H1 (cell line): ENCODE data around the gene ADA. TPM values are rescaled to one million over a fixed set of nuclear protein-coding genes. Genes with fewer than 3 reads are reported as not detected.

Experiments
- CTCF ChIA-PET: fragments of 300-600 bp; sonication (Branson Sonifier 250); formaldehyde crosslinking; loops from one replicate; lab custom pipeline; 2021; ENCODE audit not compliant: partially characterized antibody; lab: Charles Lee
- POLR2A ChIA-PET: fragments of 300-600 bp; sonication (Branson Sonifier 250); formaldehyde crosslinking; loops from one replicate; lab custom pipeline; 2021; ENCODE audit warnings: inconsistent platforms; ENCODE audit not compliant: partially characterized antibody; lab: Charles Lee
- DNase-seq, 2 experiments: peaks; one replicate each; pipeline versions ENCODE4 v3.0.0 to v3.0.0-alpha.2; 2010 to 2022; ENCODE audit warnings: low spot score in 2 of 2, low read depth in 1 of 2, mixed read lengths in 1 of 2
- FAIRE-seq: peaks from 2 replicates; lab custom pipeline; 2011; peaks lifted over from hg19 to GRCh38; lab: Jason Lieb, UNC
- H2AFZ ChIP-seq: 2 replicates; pipeline ENCODE4 v1.8.1; 2012; ENCODE audit warnings: low read length, inconsistent platforms
- H2AK5ac ChIP-seq: 2 replicates; pipeline ENCODE4 v1.6.1; 2013; ENCODE audit warnings: low read depth, low read length
- H2BK120ac ChIP-seq: replicated peaks from 2 replicates; pipeline ENCODE3; 2013; ENCODE audit warnings: low read depth, low read length, inconsistent platforms
- H2BK12ac ChIP-seq: 2 replicates; pipeline ENCODE4 v1.6.1; 2013; ENCODE audit warnings: low read depth, low read length
- H2BK15ac ChIP-seq: 2 replicates; pipeline ENCODE4 v1.6.1; 2013; ENCODE audit warnings: low read length
- H2BK20ac ChIP-seq: 2 replicates; pipeline ENCODE4 v1.6.1; 2013; ENCODE audit warnings: low read length
- H2BK5ac ChIP-seq: 2 replicates; pipeline ENCODE4 v1.6.1; 2013; ENCODE audit warnings: low read depth, low read length
- H3K14ac ChIP-seq: 2 replicates; pipeline ENCODE4 v1.6.1; 2013; ENCODE audit warnings: inconsistent platforms; ENCODE audit not compliant: insufficient read length
- H3K18ac ChIP-seq: 2 replicates; pipeline ENCODE4 v1.6.1; 2013; ENCODE audit warnings: low read length; ENCODE audit errors: extremely low read depth
- H3K23ac ChIP-seq: 2 replicates; pipeline ENCODE4 v1.6.1; 2013; ENCODE audit warnings: inconsistent platforms; ENCODE audit not compliant: insufficient read length
- H3K23me2 ChIP-seq: 2 replicates; pipeline ENCODE4 v1.6.1; 2013; ENCODE audit warnings: low read depth, low read length
- H3K27ac ChIP-seq: 2 replicates; pipeline ENCODE4 v1.6.1; 2011; ENCODE audit warnings: low read depth, low read length, inconsistent platforms
- H3K27me3 ChIP-seq, 4 experiments: replicated peaks in 1 of 4; 1 replicate in 1 of 4; 2 replicates in 3 of 4; pipeline versions ENCODE4 v1.6.1 to v1.8.1; 2011 to 2013; ENCODE audit warnings: low read length in 3 of 4, mild to moderate bottlenecking in 3 of 4, inconsistent platforms in 2 of 4, mixed read lengths in 2 of 4, moderate library complexity in 1 of 4; ENCODE audit not compliant: control insufficient read depth in 3 of 4, insufficient read depth in 3 of 4; ENCODE audit errors: extremely low read depth in 1 of 4
- H3K36me3 ChIP-seq, 4 experiments: 2 replicates each; pipeline versions ENCODE4 v1.6.1 to v1.8.1; 2011 to 2013; ENCODE audit warnings: mild to moderate bottlenecking in 4 of 4, low read length in 3 of 4, moderate library complexity in 2 of 4, control low read depth in 1 of 4, inconsistent platforms in 1 of 4; ENCODE audit not compliant: insufficient read depth in 4 of 4, control insufficient read depth in 2 of 4
- H3K4ac ChIP-seq: replicated peaks from 2 replicates; pipeline ENCODE3; 2013; ENCODE audit warnings: low read length, low read depth, mixed read lengths, inconsistent platforms; ENCODE audit not compliant: insufficient read length
- H3K4me1 ChIP-seq, 4 experiments: replicated peaks in 1 of 4; 1 replicate in 1 of 4; 2 replicates in 3 of 4; pipeline versions ENCODE4 v1.6.1 to v1.8.1; 2011 to 2013; ENCODE audit warnings: low read length in 3 of 4, inconsistent platforms in 2 of 4, mixed read lengths in 1 of 4; ENCODE audit not compliant: insufficient read depth in 4 of 4, control insufficient read depth in 3 of 4
- H3K4me2 ChIP-seq, 2 experiments: 2 replicates each; pipeline versions ENCODE4 v1.6.1 to v1.8.1; 2011 to 2013; ENCODE audit warnings: low read depth in 2 of 2, low read length in 2 of 2, control low read depth in 1 of 2, inconsistent platforms in 1 of 2, mild to moderate bottlenecking in 1 of 2; ENCODE audit not compliant: insufficient read depth in 1 of 2
- H3K4me3 ChIP-seq, 4 experiments: fragments of 200-600, 300-600 bp in 1 of 4; sonication (generic), shearing (Covaris generic), sonication (Bioruptor Twin) in 1 of 4; 2 replicates each; pipeline versions ENCODE4 v1.5.1 to v1.8.1; 2011 to 2016; ENCODE audit warnings: low read length in 4 of 4, low read depth in 3 of 4, control low read depth in 2 of 4, inconsistent platforms in 2 of 4, mild to moderate bottlenecking in 2 of 4, mixed read lengths in 1 of 4, moderate library complexity in 1 of 4; ENCODE audit not compliant: insufficient read depth in 2 of 4; ENCODE audit errors: extremely low read depth in 1 of 4
- H3K56ac ChIP-seq: replicated peaks from 2 replicates; pipeline ENCODE3; 2013; ENCODE audit warnings: low read depth, mild to moderate bottlenecking, mixed read lengths, low read length, inconsistent platforms; ENCODE audit not compliant: insufficient read length
- H3K79me1 ChIP-seq: 2 replicates; pipeline ENCODE4 v1.6.1; 2013; ENCODE audit warnings: low read depth, low read length, control low read depth
- H3K79me2 ChIP-seq, 2 experiments: 2 replicates each; pipeline versions ENCODE4 v1.6.1 to v1.8.1; 2012 to 2013; ENCODE audit warnings: low read length in 2 of 2, mild to moderate bottlenecking in 2 of 2, inconsistent platforms in 1 of 2; ENCODE audit not compliant: insufficient read depth in 2 of 2, control insufficient read depth in 1 of 2
- H3K9ac ChIP-seq, 4 experiments: replicated peaks in 1 of 4; 1 replicate in 1 of 4; 2 replicates in 3 of 4; pipeline versions ENCODE4 v1.6.1 to v1.8.1; 2011 to 2013; ENCODE audit warnings: low read depth in 3 of 4, low read length in 3 of 4, control low read depth in 2 of 4, mild to moderate bottlenecking in 2 of 4, moderate library complexity in 2 of 4, inconsistent platforms in 1 of 4; ENCODE audit errors: extremely low read depth in 1 of 4
- H3K9me3 ChIP-seq, 2 experiments: 2 replicates each; pipeline versions ENCODE4 v1.6.1 to v1.8.1; 2012 to 2013; ENCODE audit warnings: mild to moderate bottlenecking in 2 of 2, moderate library complexity in 2 of 2, control low read depth in 1 of 2, inconsistent platforms in 1 of 2, low read depth in 1 of 2, low read length in 1 of 2, mixed read lengths in 1 of 2; ENCODE audit not compliant: insufficient read depth in 2 of 2
- H4K20me1 ChIP-seq, 2 experiments: replicated peaks in 1 of 2; 2 replicates each; pipeline versions ENCODE3 to v1.8.1; 2011 to 2013; ENCODE audit warnings: inconsistent platforms in 2 of 2, low read length in 2 of 2, mild to moderate bottlenecking in 1 of 2; ENCODE audit not compliant: insufficient read depth in 2 of 2, control insufficient read depth in 1 of 2
- H4K5ac ChIP-seq: 2 replicates; pipeline ENCODE4 v1.6.1; 2013; ENCODE audit warnings: low read length, low read depth, mixed read lengths, inconsistent platforms; ENCODE audit not compliant: insufficient read length
- H4K8ac ChIP-seq: 2 replicates; pipeline ENCODE4 v1.8.0; 2013; ENCODE audit warnings: mild to moderate bottlenecking, moderate library complexity, low read length, inconsistent platforms; ENCODE audit not compliant: insufficient read depth; ENCODE audit errors: extremely low read depth
- H4K91ac ChIP-seq: replicated peaks from 2 replicates; pipeline ENCODE3; 2013; ENCODE audit warnings: low read length, mixed read lengths, inconsistent platforms; ENCODE audit not compliant: insufficient read length
- ASH2L ChIP-seq: fragments of 200-600, 300-600 bp; sonication (generic); IDR thresholded peaks from one replicate; pipeline ENCODE4 v1.7.1; 2017; ENCODE audit warnings: low read length
- BACH1 ChIP-seq: IDR thresholded peaks from 2 replicates; pipeline ENCODE4 v1.6.1; 2012; ENCODE audit warnings: low read length, improper control_type of control experiment
- CTBP2 ChIP-seq: IDR thresholded peaks from 2 replicates; pipeline ENCODE4 v1.7.0; 2011; ENCODE audit warnings: borderline replicate concordance, mild to moderate bottlenecking, moderate library complexity, mixed read lengths, low read length; ENCODE audit not compliant: insufficient read depth, insufficient read length
- EGR1 ChIP-seq: IDR thresholded peaks from 2 replicates; pipeline ENCODE4 v1.6.1; 2011; ENCODE audit warnings: low read depth, low read length, borderline replicate concordance
- POLR2A ChIP-seq, 2 experiments: IDR thresholded peaks; 1 replicate in 1 of 2; 2 replicates in 1 of 2; pipeline ENCODE4 v1.6.1; 2011; ENCODE audit warnings: low read depth in 2 of 2, low read length in 2 of 2, mild to moderate bottlenecking in 2 of 2; ENCODE audit errors: control extremely low read depth in 1 of 2
- SIX5 ChIP-seq: IDR thresholded peaks from 2 replicates; pipeline ENCODE4 v1.6.1; 2011; ENCODE audit warnings: mild to moderate bottlenecking, low read depth, low read length
- YY1 ChIP-seq: IDR thresholded peaks from 2 replicates; pipeline ENCODE4 v1.6.1; 2011; ENCODE audit warnings: low read depth, mild to moderate bottlenecking, low read length
- WGBS, 2 experiments: shearing (Covaris generic) in 1 of 2; methylation state at CpG; one replicate each; pipeline versions ENCODE4 v1.1.6 to v1.1.7; 2013 to 2015; ENCODE audit warnings: low lambda C conversion rate in 2 of 2, mixed read lengths in 2 of 2, inconsistent platforms in 1 of 2, low coverage in 1 of 2, missing lambda C conversion rate in 1 of 2; ENCODE audit not compliant: insufficient replicate concordance in 2 of 2, insufficient coverage in 1 of 2, insufficient read length in 1 of 2; ENCODE audit errors: extremely low coverage in 1 of 2, missing lambda C conversion rate in 1 of 2; 5-methylcytosine and 5-hydroxymethylcytosine counted together
- polyA plus RNA-seq, 7 experiments: library from polyadenylated mRNA; depleted of rRNA in 3 of 7; stranded (reverse) in 5 of 7; unstranded in 2 of 7; fragments of >200 nt in 5 of 7; fragments of 200-250 nt in 2 of 7; gene quantifications; 1 replicate in 5 of 7; 2 replicates in 1 of 7; 4 replicates in 1 of 7; pipeline versions ENCODE4 v1.2.1 to v1.2.3, GENCODE V29; 2011 to 2013; ENCODE audit warnings: missing spikeins in 2 of 7, mixed read lengths in 2 of 7
- total RNA-seq: library from RNA; stranded (reverse); fragmentation: NEBNext Ultra II Directional; extraction: Animal tissue kit (Norgen Biotek cat#: 25700); gene quantifications from 2 replicates; pipeline ENCODE4 v1.2.1, GENCODE V29; 2021

Gene ADA
- total and polyA plus RNA-seq, 2 of the 8 experiments (the other 6 are each of a cell fraction or from before 2014, with no cell fraction given): 19.9 to 32.8 TPM

DNA sequence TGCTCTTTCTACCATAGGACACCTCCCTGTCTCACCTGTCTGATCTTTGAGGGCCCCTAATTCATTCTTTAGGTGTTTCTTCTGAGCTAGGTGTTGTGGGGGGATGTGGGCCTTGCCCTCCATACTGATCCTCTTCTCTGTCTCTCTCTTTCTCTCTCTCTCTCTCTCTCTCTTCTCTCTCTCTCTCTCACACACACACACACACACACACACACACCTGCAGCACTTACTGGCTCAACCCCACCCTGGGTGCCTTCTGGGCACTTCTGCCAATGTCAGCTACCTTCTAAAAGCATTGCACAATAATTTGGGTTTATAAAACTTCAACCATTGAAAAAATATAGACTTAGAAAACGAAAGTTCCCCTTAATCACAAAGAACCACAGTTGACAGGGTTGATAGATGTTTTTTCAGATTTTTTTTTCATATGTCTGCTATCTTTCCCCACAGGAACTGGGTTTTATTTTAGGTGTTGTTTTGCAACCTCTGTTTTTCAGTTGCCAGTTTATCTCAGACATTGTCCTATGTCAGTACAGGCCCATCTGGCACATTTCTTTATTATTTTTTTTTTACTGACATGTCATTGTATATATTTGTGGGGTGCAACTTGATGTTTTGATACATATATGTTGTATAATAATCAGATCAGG, 41.1 kb downstream of the ADA start:
- Histone ChIP-seq H4K5ac (no peak overlapping the region), H3K9me3 (no peaks in the 10 kb centered on the region), H3K27ac (no peak overlapping the region), H3K4ac (no peak overlapping the region), H3K79me1 (no peaks in the 10 kb centered on the region), H3K23ac (no peak overlapping the region), H2AFZ (no peak overlapping the region), H2BK20ac (no peak overlapping the region), H3K18ac (no peak overlapping the region), H2BK12ac (no peak overlapping the region), H3K4me3 (no peak overlapping the region), H2BK5ac (no peak overlapping the region), H3K27me3 (no peaks in the 10 kb centered on the region), H2BK15ac (no peak overlapping the region), H3K14ac (no peak overlapping the region), H4K20me1 (peaks cover 0 to 2% of the 10 kb centered on the region in 2 experiments), H3K79me2 (no peaks in the 10 kb centered on the region), H4K91ac (no peak overlapping the region), H3K4me2 (no peak overlapping the region), H2AK5ac (no peak overlapping the region), H4K8ac (no peak overlapping the region), H2BK120ac (no peak overlapping the region), H3K23me2 (no peaks in the 10 kb centered on the region), H3K56ac (no peak overlapping the region), H3K9ac (no peak overlapping the region), H3K4me1 (peaks cover 0 to 8% (median 4%) of the 10 kb centered on the region in 4 experiments; a peak in 6 of 7 replicates), H3K36me3 (no peaks in the 10 kb centered on the region)
- ChIA-PET CTCF (interaction anchor here (0.5 to 3.9 kb wide), 48 partner anchors 8 to 394 kb away, joined by 3 to 31 read pairs (median 4); partner anchors contain the start of genes SERINC3 and TTPAL), POLR2A (interaction anchor here (0.6 kb wide), 1 partner anchor 114 kb away, joined by 3 read pairs; no protein-coding TSS in a partner anchor)
- 59% methylated on average over 1 of the region's 1 CpG; no CpG with 5 or more reads in 1 of the 2 experiments for WGBS, 2 experiments
- FAIRE-seq: no peak
- no peak for DNase-seq
- no peak for TF ChIP-seq POLR2A (IDR thresholded peaks at IDR 0.05; ENCODE audit: control extremely low read depth in 1 of 2, low read depth in 2 of 2, low read length in 2 of 2)
- no peak for TF ChIP-seq CTBP2
- TF ChIP-seq YY1: no peak
- TF ChIP-seq SIX5: no peak
- TF ChIP-seq EGR1: no peak
- TF ChIP-seq ASH2L: no peak
- no peak for TF ChIP-seq BACH1
